ENCODE measurements around the gene EIF3A.
"Not testable (repeated sequence)": the region's sequence is repeated elsewhere in the genome, so short reads cannot be mapped to it uniquely, and the experiment has no call there.

GRCh38 chr10:119028445-119028899 lies 52.1 kb downstream of the EIF3A start:
- TF ChIP-seq CTCF, POLR2A (IDR thresholded peaks at IDR 0.05): not testable (repeated sequence)

Measured in testis (tissue), 2 donors.